HepG2 (cell line): ENCODE results near the gene OTOP3. TPM values are rescaled to one million over a fixed set of nuclear protein-coding genes. Genes with fewer than 3 reads are reported as not detected.

ENCODE experiments used
- ATAC-seq: fragments of 200-7000 bp; cut with Tn5 transposase; 3 replicates; pipeline ENCODE4 v1.9.1; 2020; ENCODE audit warnings: mild to moderate bottlenecking, moderate library complexity
- BruUV-seq: library from RNA; stranded (reverse); fragments of 400-500 nt; replicated peaks from 2 replicates; lab custom pipeline; 2021; lab: Mats Ljungman, UMichigan
- CTCF ChIA-PET: fragments of 300-600 bp; formaldehyde crosslinking; extraction: SDS; loops from one replicate; lab custom pipeline; 2021; ENCODE audit warnings: low total read pairs, inconsistent platforms, low intra/inter-chr PET ratio; lab: Yijun Ruan, JAX
- POLR2A ChIA-PET: fragments of 350-600 bp; sonication (Branson Sonifier 250); formaldehyde crosslinking; loops from one replicate; lab custom pipeline; 2020; ENCODE audit warnings: antibody characterized with exemption, inconsistent platforms; lab: Yijun Ruan, JAX
- DNase-seq: peaks from one replicate; pipeline ENCODE4 v3.0.0-alpha.2; 2015; ENCODE audit warnings: low spot score
- FAIRE-seq: peaks from 3 replicates; lab custom pipeline; 2011; peaks lifted over from hg19 to GRCh38; lab: Jason Lieb, UNC
- H2AFZ ChIP-seq: one replicate; pipeline ENCODE4 v1.6.1; 2011; ENCODE audit warnings: low read length, inconsistent platforms
- H3K27ac ChIP-seq: fragments of 300-600 bp; 3 replicates; pipeline ENCODE4 v1.8.0; 2011; ENCODE audit warnings: mixed run types, mild to moderate bottlenecking, mixed read lengths, low read length, inconsistent platforms; ENCODE audit not compliant: insufficient read depth; ENCODE audit errors: extremely low read length
- H3K27me3 ChIP-seq, 2 experiments: fragments of 200-600 bp in 1 of 2; 2 replicates in 1 of 2; 3 replicates in 1 of 2; pipeline versions ENCODE4 v1.6.0 to v1.8.0; 2011; ENCODE audit warnings: low read length in 2 of 2, mild to moderate bottlenecking in 2 of 2, moderate library complexity in 2 of 2, inconsistent platforms in 1 of 2; ENCODE audit not compliant: insufficient read depth in 2 of 2, control insufficient read depth in 1 of 2
- H3K36me3 ChIP-seq, 2 experiments: fragments of 200-600 bp in 1 of 2; replicated peaks in 1 of 2; 2 replicates in 1 of 2; 3 replicates in 1 of 2; pipeline versions ENCODE4 v1.5.1 to v1.8.0; 2011; ENCODE audit warnings: low read length in 2 of 2, inconsistent platforms in 1 of 2; ENCODE audit not compliant: insufficient read depth in 2 of 2, control insufficient read depth in 1 of 2
- H3K4me1 ChIP-seq: 2 replicates; pipeline ENCODE4 v1.5.1; 2012; ENCODE audit warnings: low read length, inconsistent platforms; ENCODE audit not compliant: insufficient read depth
- H3K4me2 ChIP-seq: 2 replicates; pipeline ENCODE4 v1.6.0; 2011; ENCODE audit warnings: low read depth, low read length, inconsistent platforms
- H3K4me3 ChIP-seq, 3 experiments: fragments of 200-600 bp in 1 of 3; sonication (generic), shearing (Covaris generic) in 1 of 3; replicated peaks in 1 of 3; 2 replicates each; pipeline ENCODE4 v1.5.1; 2011 to 2016; ENCODE audit warnings: low read length in 3 of 3, inconsistent platforms in 2 of 3, low read depth in 2 of 3, mild to moderate bottlenecking in 2 of 3, control low read depth in 1 of 3, mixed read lengths in 1 of 3; ENCODE audit not compliant: insufficient read depth in 1 of 3
- H3K79me2 ChIP-seq: one replicate; pipeline ENCODE4 v1.6.1; 2011; ENCODE audit warnings: low read length, inconsistent platforms; ENCODE audit not compliant: insufficient read depth
- H3K9ac ChIP-seq: 2 replicates; pipeline ENCODE4 v1.6.0; 2011; ENCODE audit warnings: mild to moderate bottlenecking, low read depth, low read length, inconsistent platforms; ENCODE audit not compliant: insufficient read depth
- H3K9me3 ChIP-seq: 2 replicates; pipeline ENCODE4 v1.5.1; 2012; ENCODE audit warnings: mild to moderate bottlenecking, low read length
- H4K20me1 ChIP-seq: 2 replicates; pipeline ENCODE4 v1.6.0; 2011; ENCODE audit warnings: inconsistent platforms, mild to moderate bottlenecking, low read length, moderate library complexity; ENCODE audit not compliant: insufficient read depth
- BRD4 ChIP-seq: sonication (generic); formaldehyde crosslinking; IDR thresholded peaks from 2 replicates; pipeline ENCODE4 v1.4.0; 2020; ENCODE audit warnings: missing genetic modification reagents
- EZH2 ChIP-seq: conservative IDR thresholded peaks from 2 replicates; pipeline ENCODE4 v1.6.1; 2012; ENCODE audit warnings: mild to moderate bottlenecking, low read depth, low read length, moderate library complexity
- FOSL2 ChIP-seq: sonication (generic); formaldehyde crosslinking; IDR thresholded peaks from 2 replicates; pipeline ENCODE4 v1.4.0; 2020; ENCODE audit warnings: missing genetic modification reagents
- HNRNPLL ChIP-seq: fragments of 200-400 bp; formaldehyde crosslinking; IDR thresholded peaks from 2 replicates; pipeline ENCODE4 v1.6.1; 2017; ENCODE audit warnings: mild to moderate bottlenecking, low read depth, low read length; ENCODE audit not compliant: poor library complexity, severe bottlenecking
- MAFF ChIP-seq: IDR thresholded peaks from 2 replicates; pipeline ENCODE4 v1.6.1; 2011; ENCODE audit warnings: low read depth, low read length, improper control_type of control experiment
- MTA3 ChIP-seq: sonication (generic); formaldehyde crosslinking; IDR thresholded peaks from 2 replicates; pipeline ENCODE4 v1.4.0; 2020; ENCODE audit warnings: missing genetic modification reagents
- YEATS4 ChIP-seq: sonication (generic); formaldehyde crosslinking; IDR thresholded peaks from 2 replicates; pipeline ENCODE4 v1.4.0; 2020; ENCODE audit warnings: missing genetic modification reagents, borderline replicate concordance
- ZNF3 ChIP-seq: IDR thresholded peaks from 2 replicates; pipeline ENCODE4 v1.7.0; 2017; ENCODE audit warnings: inconsistent platforms
- ZNF34 ChIP-seq: sonication (generic); formaldehyde crosslinking; IDR thresholded peaks from 2 replicates; pipeline ENCODE4 v1.4.0; 2020; ENCODE audit warnings: mild to moderate bottlenecking, missing genetic modification reagents, borderline replicate concordance
- WGBS: methylation state at CpG from one replicate; pipeline ENCODE4 v1.1.6; 2017; ENCODE audit warnings: low lambda C conversion rate; 5-methylcytosine and 5-hydroxymethylcytosine counted together
- in situ Hi-C: cut with HindIII; loops from 2 replicates; pipeline ENCODE4 v1.10.0; 2017; ENCODE audit warnings: low pct_unique_long_range_greater_than_20kb; ENCODE audit not compliant: extremely low pct_ligation_motif_present
- intact Hi-C: fragments of 100-400 bp; cut with micrococcal nuclease; formaldehyde crosslinking; loops from one replicate; pipeline ENCODE4 v1.10.0; 2022; ENCODE audit not compliant: unreplicated experiment
- polyA plus RNA-seq, 8 experiments: library from polyadenylated mRNA; depleted of rRNA in 3 of 8; stranded (reverse) in 7 of 8; unstranded in 1 of 8; fragments of >200 nt; fragmentation: Illumina TruSeq in 4 of 8; extraction: Trizol in 4 of 8; gene quantifications; 2 replicates each; pipeline versions ENCODE4 v1.2.1 to v1.2.3, GENCODE V29; 2011 to 2016; ENCODE audit warnings: low read depth in 4 of 8, missing spikeins in 1 of 8, mixed read lengths in 1 of 8; ENCODE audit not compliant: insufficient read depth in 1 of 8
- total RNA-seq, 5 experiments: library from RNA; depleted of rRNA; stranded (reverse); fragments of >200 nt; fragmentation: Illumina TruSeq; extraction: Trizol; gene quantifications; 2 replicates each; pipeline ENCODE4 v1.2.3, GENCODE V29; 2016; ENCODE audit warnings: low read depth in 1 of 5
- TF ChIP-seq, protein P1 (sequence below): sonication (generic); formaldehyde crosslinking; IDR thresholded peaks from 2 replicates; pipeline ENCODE4 v1.8.1; 2023; ENCODE audit warnings: mild to moderate bottlenecking, missing genetic modification reagents
- TF ChIP-seq, protein P2 (sequence below): sonication (generic); formaldehyde crosslinking; IDR thresholded peaks from 2 replicates; pipeline ENCODE4 v1.8.0; 2023; ENCODE audit warnings: mild to moderate bottlenecking, missing genetic modification reagents
- TF ChIP-seq, protein P3 (sequence below): sonication (generic); formaldehyde crosslinking; IDR thresholded peaks from 2 replicates; pipeline ENCODE4 v1.9.0; 2021; ENCODE audit warnings: missing genetic modification reagents, borderline replicate concordance
- TF ChIP-seq, protein P4 (sequence below): sonication (generic); formaldehyde crosslinking; conservative IDR thresholded peaks from 2 replicates; pipeline ENCODE4 v1.4.0; 2020; ENCODE audit warnings: missing genetic modification reagents

Gene OTOP3
- total and polyA plus RNA-seq, 2 of the 13 experiments (the other 11 are each of a cell fraction or from before 2014, with no cell fraction given), result not detected

DNA sequence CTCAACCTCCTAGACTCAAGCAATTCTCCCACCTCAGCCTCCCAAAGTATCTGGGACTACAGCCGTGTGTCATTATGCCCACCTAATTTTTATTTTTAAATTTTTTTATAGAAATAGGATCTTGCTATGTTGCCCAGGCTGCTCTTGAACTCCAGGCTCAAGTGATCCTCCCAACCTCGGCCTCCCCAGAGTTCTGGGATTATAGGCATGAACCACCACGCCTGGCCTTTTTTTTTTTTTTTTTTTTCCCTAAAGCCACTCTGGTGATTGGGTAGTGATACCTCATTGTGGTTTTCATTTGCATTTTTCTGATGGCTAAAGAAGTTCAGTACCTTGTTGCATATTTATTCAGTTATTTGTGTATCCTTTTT, 50.5 kb downstream of the OTOP3 start:
- in situ Hi-C loops, result no loop called here
- H3K9me3 ChIP-seq, result no peaks in the 10 kb centered on the region
- H3K27ac ChIP-seq, result no peak overlapping the region
- intact Hi-C loops, result no loop called here
- BruUV-seq, result no TSS peak
- H3K36me3 ChIP-seq, result no peaks in the 10 kb centered on the region
- peaks cover 0 to 9% of the 10 kb centered on the region in 2 experiments; a peak in 2 of 5 replicates for H3K27me3 ChIP-seq
- H3K79me2 ChIP-seq, result no peaks in the 10 kb centered on the region
- ChIA-PET CTCF (no interaction called here), POLR2A (no interaction called here)
- H3K9ac ChIP-seq, result no peak overlapping the region
- peaks cover 50% of the 10 kb centered on the region for H3K4me1 ChIP-seq
- FAIRE-seq (no peak), ATAC-seq (no peak), DNase-seq (no peak)
- H3K4me2 ChIP-seq, result no peak overlapping the region
- no peak for TF ChIP-seq ZNF34
- no peak for TF ChIP-seq ZNF3
- TF ChIP-seq, protein P1, sequence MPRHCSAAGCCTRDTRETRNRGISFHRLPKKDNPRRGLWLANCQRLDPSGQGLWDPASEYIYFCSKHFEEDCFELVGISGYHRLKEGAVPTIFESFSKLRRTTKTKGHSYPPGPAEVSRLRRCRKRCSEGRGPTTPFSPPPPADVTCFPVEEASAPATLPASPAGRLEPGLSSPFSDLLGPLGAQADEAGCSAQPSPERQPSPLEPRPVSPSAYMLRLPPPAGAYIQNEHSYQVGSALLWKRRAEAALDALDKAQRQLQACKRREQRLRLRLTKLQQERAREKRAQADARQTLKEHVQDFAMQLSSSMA, result no peak
- no peak for TF ChIP-seq MTA3 (CRISPR knock-in tag)
- TF ChIP-seq, protein P2, sequence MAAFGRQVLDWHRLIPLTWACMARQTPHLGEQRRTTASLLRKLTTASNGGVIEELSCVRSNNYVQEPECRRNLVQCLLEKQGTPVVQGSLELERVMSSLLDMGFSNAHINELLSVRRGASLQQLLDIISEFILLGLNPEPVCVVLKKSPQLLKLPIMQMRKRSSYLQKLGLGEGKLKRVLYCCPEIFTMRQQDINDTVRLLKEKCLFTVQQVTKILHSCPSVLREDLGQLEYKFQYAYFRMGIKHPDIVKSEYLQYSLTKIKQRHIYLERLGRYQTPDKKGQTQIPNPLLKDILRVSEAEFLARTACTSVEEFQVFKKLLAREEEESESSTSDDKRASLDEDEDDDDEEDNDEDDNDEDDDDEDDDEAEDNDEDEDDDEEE (CRISPR knock-in tag), result no peak
- no peak for TF ChIP-seq YEATS4 (CRISPR knock-in tag)
- H4K20me1 ChIP-seq, result no peaks in the 10 kb centered on the region
- no peak overlapping the region for H2AFZ ChIP-seq
- no peak overlapping the region for H3K4me3 ChIP-seq
- WGBS, result 65% methylated on average over 3 of the region's 3 CpGs

DNA sequence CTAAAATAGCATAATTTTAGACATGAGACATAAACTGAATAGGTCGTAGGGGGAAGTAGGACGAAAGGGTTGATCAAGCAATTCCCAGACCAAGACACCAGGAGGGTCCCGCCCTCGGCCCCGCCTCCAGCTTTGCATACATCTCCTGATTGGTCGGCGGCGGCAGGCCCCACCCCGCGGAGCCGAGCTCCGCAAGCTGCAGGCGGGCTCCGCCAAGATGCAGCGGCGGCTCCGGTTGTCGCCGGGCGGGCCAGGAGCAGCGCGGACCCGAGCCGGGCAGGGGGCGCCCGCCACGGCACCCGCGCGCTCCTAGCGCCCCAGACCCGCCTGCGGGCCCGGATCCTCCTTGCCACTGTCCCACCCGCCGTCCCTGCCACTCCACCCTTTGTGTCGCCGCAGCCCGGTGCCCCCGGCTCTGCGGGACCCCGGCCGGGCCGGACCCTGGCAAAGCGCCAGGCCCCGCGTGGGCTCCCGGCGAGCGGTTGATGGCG, 51.8 kb downstream of the OTOP3 start, which contains the start of gene CDR2L:
Gene CDR2L, plus strand, starts transcription at position 215 of the 491 bp plus-strand sequence. CDS start 412 bp downstream, outside the sequence.
- peak within 1 kb of the TSS; percentile 63 to 82 (median 80) for H3K4me3 ChIP-seq
- ATAC-seq (peak; percentile 91), DNase-seq (peak; percentile 86), FAIRE-seq (peak; percentile 93)
- CTCF ChIA-PET, result no interaction called here
- H3K36me3 ChIP-seq, result no peaks in the 10 kb centered on the region
- in situ Hi-C loops, result no loop called here
- POLR2A ChIA-PET, result interaction anchor here (1.0 to 3.7 kb wide), 9 partner anchors 9 to 144 kb away, joined by 3 to 50 read pairs (median 6); partner anchors contain the start of genes ARMC7, ATP5PD, HID1 and MRPL58
- H3K9ac ChIP-seq, result peak within 1 kb of the TSS; percentile 41; the same call in 1 of the 2 replicates
- H4K20me1 ChIP-seq, result no peaks in the 10 kb centered on the region
- intact Hi-C loops, result loop anchor here (1.0 kb wide), 1 partner anchor 47 kb away; no protein-coding TSS in a partner anchor
- peak within 1 kb of the TSS; percentile 75 for H3K4me2 ChIP-seq
- H3K79me2 ChIP-seq, result no peaks in the 10 kb centered on the region
- no peak within 1 kb of the TSS for H3K27ac ChIP-seq
- H2AFZ ChIP-seq, result no peak within 1 kb of the TSS
- peaks cover 54% of the 10 kb centered on the region for H3K4me1 ChIP-seq
- no peaks in the 10 kb centered on the region for H3K9me3 ChIP-seq
- BruUV-seq, result no TSS peak
- peaks cover 0 to 9% of the 10 kb centered on the region in 2 experiments; a peak in 2 of 5 replicates for H3K27me3 ChIP-seq
- WGBS, result 0% methylated on average over 18 of the region's 51 CpGs
- TF ChIP-seq BRD4, result no peak
- TF ChIP-seq EZH2, result no peak
- TF ChIP-seq HNRNPLL, result peak; percentile 82
- TF ChIP-seq, protein P3, sequence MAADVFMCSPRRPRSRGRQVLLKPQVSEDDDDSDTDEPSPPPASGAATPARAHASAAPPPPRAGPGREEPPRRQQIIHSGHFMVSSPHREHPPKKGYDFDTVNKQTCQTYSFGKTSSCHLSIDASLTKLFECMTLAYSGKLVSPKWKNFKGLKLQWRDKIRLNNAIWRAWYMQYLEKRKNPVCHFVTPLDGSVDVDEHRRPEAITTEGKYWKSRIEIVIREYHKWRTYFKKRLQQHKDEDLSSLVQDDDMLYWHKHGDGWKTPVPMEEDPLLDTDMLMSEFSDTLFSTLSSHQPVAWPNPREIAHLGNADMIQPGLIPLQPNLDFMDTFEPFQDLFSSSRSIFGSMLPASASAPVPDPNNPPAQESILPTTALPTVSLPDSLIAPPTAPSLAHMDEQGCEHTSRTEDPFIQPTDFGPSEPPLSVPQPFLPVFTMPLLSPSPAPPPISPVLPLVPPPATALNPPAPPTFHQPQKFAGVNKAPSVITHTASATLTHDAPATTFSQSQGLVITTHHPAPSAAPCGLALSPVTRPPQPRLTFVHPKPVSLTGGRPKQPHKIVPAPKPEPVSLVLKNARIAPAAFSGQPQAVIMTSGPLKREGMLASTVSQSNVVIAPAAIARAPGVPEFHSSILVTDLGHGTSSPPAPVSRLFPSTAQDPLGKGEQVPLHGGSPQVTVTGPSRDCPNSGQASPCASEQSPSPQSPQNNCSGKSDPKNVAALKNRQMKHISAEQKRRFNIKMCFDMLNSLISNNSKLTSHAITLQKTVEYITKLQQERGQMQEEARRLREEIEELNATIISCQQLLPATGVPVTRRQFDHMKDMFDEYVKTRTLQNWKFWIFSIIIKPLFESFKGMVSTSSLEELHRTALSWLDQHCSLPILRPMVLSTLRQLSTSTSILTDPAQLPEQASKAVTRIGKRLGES (CRISPR knock-in tag), result no peak
- TF ChIP-seq MAFF, result no peak
- TF ChIP-seq, protein P4, sequence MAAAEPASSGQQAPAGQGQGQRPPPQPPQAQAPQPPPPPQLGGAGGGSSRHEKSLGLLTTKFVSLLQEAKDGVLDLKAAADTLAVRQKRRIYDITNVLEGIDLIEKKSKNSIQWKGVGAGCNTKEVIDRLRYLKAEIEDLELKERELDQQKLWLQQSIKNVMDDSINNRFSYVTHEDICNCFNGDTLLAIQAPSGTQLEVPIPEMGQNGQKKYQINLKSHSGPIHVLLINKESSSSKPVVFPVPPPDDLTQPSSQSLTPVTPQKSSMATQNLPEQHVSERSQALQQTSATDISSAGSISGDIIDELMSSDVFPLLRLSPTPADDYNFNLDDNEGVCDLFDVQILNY (CRISPR knock-in tag), result no peak
- no peak for TF ChIP-seq FOSL2 (CRISPR knock-in tag)
